Activated T-helper 17 cell treated with anti-CD3 and anti-CD28 coated beads, Interleukin-2, amount 50 U/mL, for 72 hours (primary cell): Measurements from ENCODE around the gene GARIN5A. TPM values are rescaled to one million over a fixed set of nuclear protein-coding genes. Genes with fewer than 3 reads are reported as not detected.
"Not testable (repeated sequence)": the region's sequence is repeated elsewhere in the genome, so short reads cannot be mapped to it uniquely, and the experiment has no call there.

Experiments
- ATAC-seq: fragments of 150-1000 bp; cut with Tn5 transposase; replicated peaks from 2 replicates; pipeline ENCODE4 v1.10.0; 2021; ENCODE audit warnings: mild to moderate bottlenecking, moderate library complexity
- H3K27ac Mint-ChIP-seq: one replicate; pipeline ENCODE4 v1.8.0; 2022; ENCODE audit warnings: mixed read lengths
- H3K27me3 Mint-ChIP-seq: one replicate; pipeline ENCODE4 v1.8.0; 2022; ENCODE audit warnings: mixed read lengths
- H3K36me3 Mint-ChIP-seq: one replicate; pipeline ENCODE4 v1.8.0; 2022; ENCODE audit warnings: low read depth, mild to moderate bottlenecking, mixed read lengths
- H3K4me1 Mint-ChIP-seq: one replicate; pipeline ENCODE4 v1.8.0; 2022; ENCODE audit warnings: mixed read lengths
- H3K4me3 Mint-ChIP-seq: one replicate; pipeline ENCODE4 v1.8.0; 2022; ENCODE audit warnings: mild to moderate bottlenecking, mixed read lengths
- H3K9me3 Mint-ChIP-seq: one replicate; pipeline ENCODE4 v1.8.0; 2022; ENCODE audit warnings: mixed read lengths
- total RNA-seq, 2 donors: library from RNA; stranded (reverse); gene quantifications; one replicate each; pipeline ENCODE4 v1.2.3, GENCODE V29; 2022

Gene GARIN5A
- total RNA-seq, 2 donors from 2014 or later, result 0.39 to 1.2 TPM

DNA sequence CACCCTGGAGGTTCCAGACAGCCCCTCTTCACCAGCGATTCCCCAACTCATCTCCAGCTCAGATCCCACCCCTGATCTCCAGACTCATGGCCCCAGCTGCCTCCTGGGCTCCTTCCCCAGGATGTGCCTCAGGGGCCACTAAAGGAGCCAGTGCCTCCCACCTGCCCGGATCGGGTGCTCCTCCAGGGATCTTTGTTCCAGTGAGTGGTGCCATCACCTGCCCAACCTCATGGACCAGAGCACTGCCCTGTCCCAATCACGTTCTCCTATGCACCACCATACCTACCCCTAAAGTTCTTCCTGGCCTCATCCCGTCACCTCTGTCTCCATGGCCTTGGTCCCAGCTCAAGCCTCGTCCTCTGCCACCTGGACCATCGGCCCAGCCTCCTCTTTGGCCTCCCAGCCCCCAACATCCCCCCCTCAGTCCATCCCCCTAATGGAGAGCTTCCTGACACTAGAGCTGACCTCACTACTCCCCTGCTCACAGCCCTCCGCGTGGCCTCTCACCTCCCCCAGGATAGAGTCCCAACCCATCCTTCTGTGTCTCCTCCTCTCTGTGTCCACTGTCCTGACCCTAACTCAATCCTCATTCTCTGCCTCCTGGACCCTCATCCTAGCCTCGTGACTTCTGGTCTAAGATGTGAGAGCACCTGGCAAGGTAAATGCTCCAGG is 8.8 kb upstream of the GARIN5A start:
- Mint-ChIP-seq H3K27me3 (no peaks in the 10 kb centered on the region), H3K36me3 (peaks cover 50% of the 10 kb centered on the region), H3K4me1 (peaks cover 13% of the 10 kb centered on the region), H3K4me3 (no peak overlapping the region), H3K9me3 (no peaks in the 10 kb centered on the region), H3K27ac (no peak overlapping the region)
- no peak for ATAC-seq

DNA sequence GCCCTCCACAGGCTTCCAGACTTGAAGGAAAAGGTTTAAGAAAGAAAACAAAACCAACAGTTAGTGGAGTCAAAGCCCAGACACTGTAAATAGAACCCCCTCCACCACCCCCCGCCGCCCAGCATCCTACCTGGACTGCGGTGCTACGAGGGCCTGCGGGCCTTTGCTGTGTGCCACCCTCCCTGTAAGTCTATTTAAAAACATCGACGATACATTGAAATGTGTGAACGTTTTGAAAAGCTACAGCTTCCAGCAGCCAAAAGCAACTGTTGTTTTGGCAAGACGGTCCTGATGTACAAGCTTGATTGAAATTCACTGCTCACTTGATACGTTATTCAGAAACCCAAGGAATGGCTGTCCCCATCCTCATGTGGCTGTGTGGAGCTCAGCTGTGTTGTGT is 6.3 kb upstream of the GARIN5A start:
- Mint-ChIP-seq H3K4me3 (no peak overlapping the region), H3K36me3 (peaks cover 69% of the 10 kb centered on the region), H3K4me1 (no peaks in the 10 kb centered on the region), H3K27me3 (no peaks in the 10 kb centered on the region), H3K9me3 (no peaks in the 10 kb centered on the region), H3K27ac (no peak overlapping the region)
- no peak for ATAC-seq

DNA sequence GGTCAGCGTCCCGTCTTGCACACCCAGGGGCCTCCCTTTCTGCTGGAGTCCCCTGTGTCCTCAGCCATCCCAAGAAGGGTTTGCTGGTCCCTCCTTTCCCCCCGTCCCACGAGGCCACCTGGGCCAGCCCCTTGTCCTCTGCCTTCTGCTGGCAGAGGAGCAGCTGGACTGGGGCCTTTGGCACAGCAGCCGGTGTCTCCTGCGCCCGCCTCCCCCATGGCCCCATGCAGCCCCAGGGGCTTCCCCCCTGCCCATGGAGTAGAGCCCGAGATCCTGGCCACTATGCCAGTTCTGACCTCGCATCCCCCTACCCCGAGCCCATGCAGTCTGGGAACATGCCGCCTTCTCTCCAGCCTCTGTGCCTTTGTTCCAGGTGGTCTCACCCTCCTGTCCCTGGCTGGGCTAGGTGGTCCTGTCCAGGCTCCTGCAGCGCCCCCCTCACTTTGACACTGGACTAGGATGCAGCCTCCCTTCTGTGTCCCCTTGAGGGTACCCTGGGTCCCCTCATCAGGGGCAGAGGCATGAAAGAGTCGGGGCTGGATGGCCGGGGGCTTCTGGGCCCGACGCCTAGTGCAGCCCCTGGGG is 5.7 kb upstream of the GARIN5A start:
- Mint-ChIP-seq H3K27ac (no peak overlapping the region), H3K36me3 (peaks cover 74% of the 10 kb centered on the region), H3K27me3 (no peaks in the 10 kb centered on the region), H3K4me3 (no peak overlapping the region), H3K9me3 (no peaks in the 10 kb centered on the region), H3K4me1 (peaks cover 5% of the 10 kb centered on the region)
- ATAC-seq, result no peak

DNA sequence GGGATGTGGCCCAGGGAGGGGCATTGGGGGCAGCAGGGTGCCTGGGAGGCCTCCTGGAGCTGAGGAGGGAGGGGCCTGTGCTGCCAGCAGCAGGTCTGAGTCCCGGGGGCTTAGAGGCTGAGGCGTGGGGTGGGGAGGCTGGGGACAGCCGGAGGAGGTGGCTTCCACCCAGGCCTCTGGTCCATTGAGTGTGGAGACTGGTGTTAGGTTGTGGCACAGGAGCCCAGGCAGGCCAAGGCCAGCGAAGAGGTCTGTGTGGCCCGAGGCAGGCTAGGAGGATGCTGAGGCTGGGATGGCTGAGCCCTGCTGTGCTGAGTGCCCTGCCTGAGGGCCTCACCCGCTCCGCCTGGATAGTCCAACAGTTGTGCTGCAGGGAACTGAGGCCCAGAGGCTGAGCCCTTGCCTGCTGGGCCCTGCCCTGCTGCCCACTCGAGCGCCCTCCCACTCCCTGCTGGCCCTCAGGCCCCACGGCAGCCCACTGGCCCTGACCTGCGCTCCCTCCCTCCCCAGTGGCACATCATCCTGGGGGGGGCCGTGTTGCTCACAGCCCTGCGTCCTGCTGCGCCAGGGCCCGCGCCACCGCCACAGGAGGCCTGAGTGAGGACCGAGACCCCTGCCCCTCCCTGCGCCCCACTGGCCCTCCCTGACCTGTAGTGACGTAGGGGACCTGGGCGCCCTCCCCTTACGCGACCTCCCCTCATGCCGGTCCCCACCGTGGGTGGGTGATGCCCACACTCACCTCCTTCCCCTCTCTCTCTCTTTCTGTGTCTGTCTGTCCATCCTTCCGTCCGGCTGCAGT is 4.9 kb upstream of the GARIN5A start:
- no peak for ATAC-seq
- H3K27ac Mint-ChIP-seq, result peak overlapping the region; percentile 19
- no peaks in the 10 kb centered on the region for H3K9me3 Mint-ChIP-seq
- no peak overlapping the region for H3K4me3 Mint-ChIP-seq
- peaks cover 74% of the 10 kb centered on the region for H3K36me3 Mint-ChIP-seq
- H3K27me3 Mint-ChIP-seq, result no peaks in the 10 kb centered on the region
- peaks cover 10% of the 10 kb centered on the region for H3K4me1 Mint-ChIP-seq

DNA sequence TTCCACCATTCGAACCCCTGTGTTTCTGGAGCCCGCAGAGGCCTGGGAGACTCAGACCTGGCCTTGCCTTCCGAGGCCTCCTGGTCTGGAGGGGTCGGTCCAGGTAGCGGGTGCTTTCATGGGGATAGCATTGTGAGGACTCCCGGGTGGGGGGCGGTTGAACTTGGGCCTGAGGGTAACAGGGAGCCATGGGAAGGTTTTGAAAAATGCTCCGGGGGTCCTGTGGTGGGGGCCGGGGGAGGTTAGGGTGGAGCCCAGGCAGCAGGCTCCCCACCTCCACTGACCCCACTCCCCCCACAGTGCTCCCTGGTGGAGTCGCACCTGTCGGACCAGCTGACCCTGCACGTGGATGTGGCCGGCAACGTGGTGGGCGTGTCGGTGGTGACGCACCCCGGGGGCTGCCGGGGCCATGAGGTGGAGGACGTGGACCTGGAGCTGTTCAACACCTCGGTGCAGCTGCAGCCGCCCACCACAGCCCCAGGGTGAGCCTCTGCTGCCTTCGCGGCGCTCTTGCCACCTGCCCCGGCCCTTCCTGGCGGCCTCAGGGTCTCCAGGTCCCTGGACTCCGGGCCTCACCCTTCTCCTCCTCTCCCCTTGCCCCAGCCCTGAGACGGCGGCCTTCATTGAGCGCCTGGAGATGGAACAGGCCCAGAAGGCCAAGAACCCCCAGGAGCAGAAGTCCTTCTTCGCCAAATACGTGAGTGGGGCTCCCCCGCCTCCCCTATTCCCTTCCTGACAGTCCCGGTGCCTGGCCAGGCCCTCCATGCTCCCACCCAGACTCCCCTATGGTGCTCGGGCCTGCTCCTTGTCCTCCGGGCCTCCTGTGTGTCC is 3.8 kb upstream of the GARIN5A start:
- Mint-ChIP-seq H3K9me3 (no peaks in the 10 kb centered on the region), H3K4me1 (peaks cover 12% of the 10 kb centered on the region), H3K4me3 (no peak overlapping the region), H3K36me3 (peaks cover 78% of the 10 kb centered on the region), H3K27me3 (no peaks in the 10 kb centered on the region), H3K27ac (peak overlapping the region; percentile 19)
- no peak for ATAC-seq

DNA sequence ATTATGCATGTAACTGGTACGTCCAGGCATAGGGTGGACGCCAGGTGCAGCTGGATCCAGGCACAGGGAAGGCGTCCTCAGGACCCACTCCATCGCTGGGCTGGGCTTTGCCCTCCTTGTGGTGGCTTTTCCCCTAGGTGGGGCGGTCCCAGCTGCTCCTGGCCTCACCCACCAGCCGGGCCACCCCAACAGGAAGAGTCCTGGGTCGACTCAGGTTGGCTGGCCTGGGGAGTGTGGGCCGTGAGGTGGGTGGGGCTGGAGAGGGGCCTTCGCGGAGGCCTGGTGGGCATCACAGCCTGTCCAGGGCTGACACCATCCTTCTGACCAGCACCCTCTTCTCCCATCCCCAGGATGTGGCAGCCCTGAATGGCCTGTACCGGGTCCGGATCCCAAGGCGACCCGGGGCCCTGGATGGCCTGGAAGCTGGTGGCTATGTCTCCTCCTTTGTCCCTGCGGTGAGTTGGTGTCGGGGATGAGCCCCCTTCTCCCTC is 3.2 kb upstream of the GARIN5A start:
- Mint-ChIP-seq H3K4me1 (peaks cover 12% of the 10 kb centered on the region), H3K27ac (no peak overlapping the region)

DNA sequence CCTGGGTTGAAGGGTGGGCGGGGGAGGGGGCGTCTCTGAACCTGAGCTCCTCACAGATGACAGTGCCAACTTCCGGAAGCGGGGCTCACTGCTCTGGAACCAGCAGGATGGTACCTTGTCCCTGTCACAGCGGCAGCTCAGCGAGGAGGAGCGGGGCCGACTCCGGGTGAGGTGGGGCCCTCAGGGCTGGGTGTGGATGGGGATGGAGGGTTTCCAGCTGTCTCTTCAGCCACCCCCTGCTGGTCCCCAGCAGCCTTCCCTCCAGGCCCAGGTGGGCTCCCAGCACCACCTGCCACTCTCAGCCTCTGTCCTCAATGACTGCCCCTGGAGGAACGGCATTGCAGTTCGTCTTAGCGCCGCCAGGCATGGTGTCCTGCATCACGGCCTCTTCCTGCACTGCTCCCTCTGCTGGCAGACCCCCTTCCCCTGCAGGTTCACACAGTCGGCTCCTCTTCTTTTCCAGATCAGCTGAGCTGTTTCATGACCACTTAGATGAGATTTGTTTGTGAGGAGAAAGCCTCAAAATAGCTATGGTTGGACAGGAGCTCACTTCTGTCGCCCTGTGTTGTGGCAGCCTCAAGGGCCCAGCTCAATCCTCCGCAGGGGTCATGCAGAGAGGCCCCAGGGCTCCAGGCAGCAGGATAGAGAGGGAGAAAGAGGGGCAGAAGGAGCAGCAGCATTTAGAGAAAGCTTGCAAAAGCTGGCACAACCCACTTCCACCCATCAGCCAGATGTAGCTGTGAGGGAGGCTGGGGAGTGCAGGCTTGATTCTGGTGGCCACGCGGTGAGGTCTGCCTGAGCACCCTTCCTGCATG is 2.5 kb upstream of the GARIN5A start:
- Mint-ChIP-seq H3K9me3 (no peaks in the 10 kb centered on the region), H3K27me3 (no peaks in the 10 kb centered on the region), H3K27ac (no peak overlapping the region), H3K4me1 (peaks cover 12% of the 10 kb centered on the region), H3K4me3 (no peak overlapping the region), H3K36me3 (peaks cover 65% of the 10 kb centered on the region)
- ATAC-seq, result no peak

More for the DNA sequence above, 3.2 kb upstream of the GARIN5A start:
- H3K27me3 Mint-ChIP-seq, result no peaks in the 10 kb centered on the region
- no peaks in the 10 kb centered on the region for H3K9me3 Mint-ChIP-seq
- ATAC-seq, result no peak
- H3K4me3 Mint-ChIP-seq, result no peak overlapping the region
- peaks cover 71% of the 10 kb centered on the region for H3K36me3 Mint-ChIP-seq

DNA sequence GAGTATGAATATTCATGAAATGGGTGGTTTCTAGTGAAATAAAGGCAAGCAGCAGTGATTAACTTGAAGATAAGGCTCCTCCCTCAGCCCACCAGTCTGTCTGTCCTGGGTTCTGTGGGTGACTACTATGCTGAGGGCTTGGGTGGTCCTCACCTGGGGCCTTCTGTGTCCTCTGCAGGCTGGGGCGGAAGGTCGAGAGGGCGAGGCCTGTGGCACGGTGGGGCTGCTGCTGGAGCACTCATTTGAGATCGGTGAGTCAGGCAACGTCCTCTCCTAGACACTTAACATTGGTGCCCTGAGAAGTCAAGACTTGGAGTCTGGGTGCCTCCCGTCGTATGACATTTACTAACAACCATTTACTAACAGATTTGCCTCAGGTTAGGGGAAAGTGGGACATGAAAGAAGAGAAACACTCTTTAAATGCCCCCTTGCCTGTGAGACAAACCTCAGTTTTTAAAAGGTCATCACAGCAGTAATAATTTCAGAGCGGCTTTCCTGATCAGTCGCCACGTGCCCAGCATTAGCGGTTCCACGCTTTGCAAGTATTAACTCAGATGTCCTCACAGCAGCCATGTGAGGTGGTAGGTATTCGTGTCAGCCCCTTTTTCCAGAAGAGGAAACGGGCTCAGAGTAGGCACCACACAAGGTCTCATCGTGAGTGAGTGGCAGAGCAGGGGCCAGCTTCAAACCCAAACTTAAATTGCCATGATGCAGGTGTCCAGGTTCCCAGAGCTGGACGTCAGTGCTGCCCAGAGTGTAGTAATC is 1.3 kb upstream of the GARIN5A start:
- H3K9me3 Mint-ChIP-seq, result no peaks in the 10 kb centered on the region
- H3K27me3 Mint-ChIP-seq, result no peaks in the 10 kb centered on the region
- H3K4me3 Mint-ChIP-seq, result peak overlapping the region; percentile 99
- no peak for ATAC-seq
- H3K36me3 Mint-ChIP-seq, result peaks cover 53% of the 10 kb centered on the region
- peak overlapping the region; percentile 16 for H3K27ac Mint-ChIP-seq
- H3K4me1 Mint-ChIP-seq, result peaks cover 12% of the 10 kb centered on the region

DNA sequence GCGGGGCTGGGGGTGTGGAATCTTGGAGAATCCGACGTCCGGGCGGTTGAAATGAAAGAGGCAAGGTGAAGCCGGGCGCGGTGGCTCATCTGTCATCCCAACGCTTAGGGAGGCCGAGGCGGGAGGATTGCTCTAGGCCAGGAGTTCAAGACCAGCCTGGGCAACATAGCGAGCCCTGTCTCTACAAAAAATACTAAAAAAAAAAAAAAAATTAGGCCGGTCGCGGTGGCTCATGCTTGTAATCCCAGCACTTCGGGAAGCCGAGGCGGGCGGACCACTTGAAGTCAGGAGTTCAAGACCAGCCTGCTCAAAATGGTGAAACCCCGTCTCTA is 225 bp upstream of the GARIN5A start:
- H3K27me3 Mint-ChIP-seq, result no peaks in the 10 kb centered on the region
- peaks cover 12% of the 10 kb centered on the region for H3K4me1 Mint-ChIP-seq
- H3K27ac Mint-ChIP-seq, result peak overlapping the region; percentile 98
- H3K36me3 Mint-ChIP-seq, result peaks cover 45% of the 10 kb centered on the region
- H3K9me3 Mint-ChIP-seq, result no peaks in the 10 kb centered on the region
- peak overlapping the region; percentile 99 for H3K4me3 Mint-ChIP-seq
- no peak for ATAC-seq

DNA sequence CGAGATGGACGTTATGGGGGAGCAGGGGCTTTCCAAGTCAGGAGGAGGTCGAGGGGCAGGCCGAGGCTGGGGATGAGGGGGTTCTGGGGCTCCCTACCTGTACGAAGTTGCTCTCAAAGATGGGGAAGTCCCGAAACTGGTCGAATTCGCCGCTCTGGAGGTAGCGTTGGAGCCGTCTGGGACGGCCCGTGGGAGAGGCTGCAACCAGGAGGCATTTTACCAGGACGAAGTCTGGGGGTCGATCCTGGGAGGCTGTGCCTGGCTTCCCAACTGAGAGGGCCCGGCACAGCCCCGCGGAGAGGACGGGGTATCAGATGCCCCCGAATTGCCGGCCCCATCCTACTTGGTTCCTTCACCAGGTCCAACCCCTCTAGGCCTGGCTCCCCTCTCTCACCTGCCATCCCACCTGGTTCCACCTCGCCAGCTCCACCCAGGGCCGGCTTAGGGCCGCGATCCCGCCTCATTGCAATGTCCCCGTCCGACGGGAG is 868 bp downstream of the GARIN5A start:
- no peak for ATAC-seq

DNA sequence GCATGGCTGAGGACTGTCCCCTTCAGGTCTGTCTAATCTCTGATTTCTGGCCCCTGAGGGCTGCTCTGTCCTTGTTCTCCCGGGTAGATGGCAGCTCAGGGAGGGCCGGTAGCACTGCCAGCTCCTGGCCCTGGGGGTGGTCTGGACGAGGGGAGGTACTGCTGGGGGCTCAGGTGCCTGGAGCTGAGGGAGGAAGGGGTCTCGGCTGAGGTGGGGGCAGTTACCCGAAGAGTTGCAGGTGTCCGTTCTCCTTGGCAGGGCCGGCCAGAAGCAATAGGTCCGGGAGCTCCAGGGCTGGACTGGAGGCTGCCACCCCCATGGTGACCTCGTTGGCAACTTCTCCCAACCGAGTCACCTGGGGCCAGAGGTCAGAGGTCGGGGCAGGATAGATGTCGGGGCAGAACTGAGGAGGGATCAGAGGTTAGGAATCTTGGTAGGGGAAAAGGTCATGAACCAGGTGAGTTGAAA is 1.5 kb downstream of the GARIN5A start:
- Mint-ChIP-seq H3K27ac (peak overlapping the region; percentile 98), H3K9me3 (no peaks in the 10 kb centered on the region), H3K4me3 (peak overlapping the region; percentile 99), H3K27me3 (no peaks in the 10 kb centered on the region), H3K36me3 (peaks cover 36% of the 10 kb centered on the region), H3K4me1 (peaks cover 12% of the 10 kb centered on the region)
- ATAC-seq, result no peak

More for the DNA sequence above, 868 bp downstream of the GARIN5A start:
- H3K36me3 Mint-ChIP-seq, result peaks cover 39% of the 10 kb centered on the region
- H3K27me3 Mint-ChIP-seq, result no peaks in the 10 kb centered on the region
- no peaks in the 10 kb centered on the region for H3K9me3 Mint-ChIP-seq
- H3K4me1 Mint-ChIP-seq, result peaks cover 12% of the 10 kb centered on the region
- peak overlapping the region; percentile 99 for H3K4me3 Mint-ChIP-seq
- peak overlapping the region; percentile 98 for H3K27ac Mint-ChIP-seq

DNA sequence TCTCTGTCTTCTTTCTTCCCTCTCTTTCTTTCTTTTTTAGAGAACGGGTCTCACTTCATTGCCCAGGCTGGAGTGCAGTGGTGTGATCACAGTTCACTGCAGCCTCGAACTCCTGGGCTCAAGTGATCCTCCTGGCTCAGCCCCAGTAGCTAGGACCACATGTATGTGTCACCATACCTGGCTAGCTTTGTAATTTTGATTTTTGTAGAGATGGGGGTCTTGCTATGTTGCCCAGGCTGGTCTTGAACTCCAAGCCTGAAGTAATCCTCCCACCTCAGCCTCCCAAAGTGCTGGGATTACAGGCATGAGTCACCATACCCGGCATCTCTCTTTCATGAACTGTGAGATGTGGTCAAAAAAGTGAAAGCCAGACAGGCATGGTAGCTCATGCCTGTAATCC is 3.3 kb downstream of the GARIN5A start:
- Mint-ChIP-seq H3K27ac (peak overlapping the region; percentile 48), H3K4me1 (peaks cover 12% of the 10 kb centered on the region), H3K36me3 (peaks cover 24% of the 10 kb centered on the region)
- H3K4me3 Mint-ChIP-seq, H3K9me3 Mint-ChIP-seq, H3K27me3 Mint-ChIP-seq, ATAC-seq: not testable (repeated sequence)

DNA sequence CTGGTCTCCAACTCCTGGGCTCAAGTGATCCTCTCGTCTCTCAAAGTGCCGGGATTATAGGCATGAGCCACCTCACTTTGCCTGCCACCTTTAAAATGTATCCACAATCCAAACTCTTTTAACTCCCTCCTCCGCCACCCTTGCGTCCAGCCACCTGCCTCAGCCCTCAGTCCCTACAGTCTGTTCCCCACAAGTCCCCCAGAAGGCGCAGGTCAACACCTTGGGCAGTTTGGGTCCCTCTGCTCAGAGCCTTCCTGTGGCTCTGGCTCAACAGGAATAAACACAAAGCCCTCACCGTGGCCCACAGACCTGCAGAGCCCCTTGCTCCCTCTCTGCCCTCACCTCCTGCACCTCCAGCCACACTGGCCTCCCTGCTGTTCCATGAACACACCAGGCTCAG is 7.8 kb downstream of the GARIN5A start:
- peaks cover 3% of the 10 kb centered on the region for H3K27me3 Mint-ChIP-seq
- no peaks in the 10 kb centered on the region for H3K9me3 Mint-ChIP-seq
- no peak overlapping the region for H3K4me3 Mint-ChIP-seq
- H3K4me1 Mint-ChIP-seq, result no peaks in the 10 kb centered on the region
- H3K27ac Mint-ChIP-seq, result peak overlapping the region; percentile 18
- ATAC-seq, result no peak
- H3K36me3 Mint-ChIP-seq, result no peaks in the 10 kb centered on the region
